NB4 (cell line): Measurements from ENCODE around the gene MEI1.

Source experiments
- DNase-seq: peaks from one replicate; pipeline ENCODE4 v3.0.0; 2010; ENCODE audit warnings: low read depth
- H3K4me3 ChIP-seq: one replicate; pipeline ENCODE4 v1.5.1; 2011; ENCODE audit warnings: mild to moderate bottlenecking, low read depth, low read length, moderate library complexity
- CTCF ChIP-seq: IDR thresholded peaks from one replicate; pipeline ENCODE4 v1.5.1; 2012; ENCODE audit warnings: low read depth, low read length
- MAX ChIP-seq: IDR thresholded peaks from 2 replicates; pipeline ENCODE4 v1.6.1; 2011; ENCODE audit warnings: low read depth, low read length

The MEI1 gene

GRCh38 chr22:41848468-41848867 lies 149.2 kb downstream of the MEI1 start:
- DNase-seq = peak; percentile 94
- no peak overlapping the region for H3K4me3 ChIP-seq
- TF ChIP-seq CTCF = peak; percentile 41
- TF ChIP-seq MAX = no peak
